ENCODE measurements around the gene PAM.

DNA sequence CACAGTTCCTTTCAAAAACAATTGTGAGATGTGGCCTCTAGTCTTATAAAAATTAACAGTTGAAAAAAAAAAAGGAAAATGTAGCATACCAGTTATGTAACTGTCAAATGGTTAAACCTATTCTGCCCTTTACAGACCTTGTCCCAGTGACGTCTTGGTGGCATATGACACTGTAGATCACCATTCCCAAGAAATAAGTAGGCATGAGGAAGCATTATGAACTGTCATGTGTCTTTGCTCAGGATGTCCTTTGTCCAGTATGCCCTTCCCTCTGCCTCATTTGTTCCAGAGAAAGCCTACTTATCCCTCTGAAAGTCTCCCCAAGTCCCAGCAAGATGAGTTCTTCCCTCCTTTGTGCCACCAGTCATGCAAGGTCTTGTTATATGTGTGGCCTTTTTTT, 63.2 kb downstream of the PAM start:
- TF ChIP-seq POLR2A (IDR thresholded peaks at IDR 0.05; ENCODE audit: low read depth, low read length) (no peak), POLR2AphosphoS5 (IDR thresholded peaks at IDR 0.05; ENCODE audit: low read depth, low read length) (no peak), TAF1 (IDR thresholded peaks at IDR 0.05; ENCODE audit: borderline replicate concordance, low read depth, low read length) (no peak)

Measured in GM12892 (cell line).